ENCODE measurements around the gene TBC1D22A.

The TBC1D22A gene

GRCh38 chr22:46964773-46965550 is 202.5 kb downstream of the TBC1D22A start:
- DNase-seq, result no peak

GRCh38 chr22:46965555-46966494 is 203.4 kb downstream of the TBC1D22A start:
- DNase-seq, result no peak

GRCh38 chr22:46966495-46966845 is 204.0 kb downstream of the TBC1D22A start:
- no peak for DNase-seq

GRCh38 chr22:46966846-46967245 is 204.4 kb downstream of the TBC1D22A start:
- DNase-seq, result no peak

GRCh38 chr22:46967445-46968358 is 205.3 kb downstream of the TBC1D22A start:
- DNase-seq, result no peak

DNA sequence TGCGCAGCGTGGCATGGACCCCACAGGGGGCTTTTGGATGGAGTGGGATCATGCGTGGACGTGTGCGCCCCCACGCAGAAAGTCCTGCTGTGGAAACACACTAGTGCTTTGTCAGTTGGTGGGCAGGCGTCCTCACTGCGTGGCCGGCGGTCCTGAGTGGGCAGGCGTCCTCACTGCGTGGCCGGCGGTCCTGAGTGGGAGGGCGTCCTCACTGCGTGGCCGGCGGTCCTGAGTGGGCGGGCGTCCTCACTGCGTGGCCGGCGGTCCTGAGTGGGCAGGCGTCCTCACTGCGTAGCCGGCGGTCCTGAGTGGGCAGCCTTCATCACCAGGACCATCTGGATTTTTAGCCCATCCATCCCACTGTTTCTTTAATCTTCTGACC is 205.9 kb downstream of the TBC1D22A start:
- DNase-seq, result no peak

DNA sequence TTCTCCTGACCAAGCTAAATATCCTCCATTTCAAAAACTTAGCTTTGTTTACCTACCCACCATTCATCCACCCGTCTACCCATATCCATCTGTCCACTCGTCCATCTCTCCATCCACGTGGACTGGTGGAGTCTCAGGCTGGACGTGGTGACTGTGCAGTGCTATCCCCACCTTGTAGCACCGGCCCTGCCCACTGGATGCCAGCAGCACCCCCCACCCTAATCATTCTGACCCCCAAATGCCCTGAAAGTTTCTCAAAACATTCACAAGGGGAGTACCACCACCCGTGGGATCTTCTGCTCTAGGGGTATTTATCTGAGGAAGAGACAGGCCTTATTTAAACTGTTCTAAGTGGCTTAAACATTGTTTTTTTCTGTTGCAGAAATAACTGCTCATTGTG is 206.4 kb downstream of the TBC1D22A start:
- no peak for DNase-seq

DNA sequence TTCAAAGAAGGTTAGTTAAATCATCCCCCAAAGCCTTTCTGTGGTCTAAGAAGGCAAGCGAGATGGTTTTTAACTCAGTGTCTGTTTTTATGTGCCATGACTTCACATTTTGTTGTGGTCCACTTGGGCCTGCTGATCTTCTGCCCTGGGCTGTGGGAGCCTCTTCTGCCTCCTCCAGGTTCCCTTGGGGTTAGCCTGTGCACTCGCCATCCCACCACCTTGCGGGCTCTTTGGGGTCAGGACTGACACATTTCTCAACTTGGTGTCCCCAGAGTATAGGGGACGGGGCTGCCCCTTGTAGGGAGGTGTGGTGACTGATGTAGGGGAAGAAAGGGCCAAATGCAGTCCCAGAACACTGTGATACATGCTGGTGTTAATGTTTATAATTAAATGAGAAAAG is 207.0 kb downstream of the TBC1D22A start:
- no peak for DNase-seq

- no peak for DNase-seq
Observed at GRCh38 chr22:46969961-46970360, 207.5 kb downstream of the TBC1D22A start.

DNA sequence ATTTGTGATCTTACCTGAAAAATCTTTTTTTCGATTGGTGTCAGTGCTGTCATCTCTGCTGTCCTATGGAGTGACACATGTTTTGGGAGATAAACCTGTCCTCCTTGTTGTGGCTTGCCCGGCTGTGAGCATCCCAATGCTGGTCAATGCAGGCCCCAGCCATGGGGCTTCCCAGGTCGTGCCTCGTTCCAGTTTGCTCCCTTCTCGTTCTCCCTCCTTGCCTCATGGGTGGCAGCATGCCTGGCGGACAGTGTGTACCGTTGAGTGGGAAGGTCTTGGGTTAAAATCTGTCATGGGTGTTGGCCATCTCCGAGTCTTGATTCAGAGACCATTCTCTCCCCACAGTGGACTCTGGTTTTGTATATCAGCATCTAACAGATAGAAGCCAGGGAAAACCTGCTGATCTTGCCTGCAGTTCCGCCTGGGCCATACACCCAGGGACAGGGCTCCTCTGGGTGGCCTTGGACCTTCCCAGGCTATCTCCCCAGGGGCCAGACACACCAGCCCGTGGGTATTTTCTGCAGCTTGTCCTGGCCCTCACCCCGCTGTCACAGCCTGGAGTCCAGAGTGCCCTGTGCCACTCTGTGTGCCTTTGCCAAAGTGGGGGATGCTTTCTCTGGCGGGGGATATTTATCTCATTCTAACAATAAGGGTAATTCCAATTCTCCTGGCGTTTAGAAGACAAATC is 208.1 kb downstream of the TBC1D22A start:
- no peak for DNase-seq

- no peak for DNase-seq
Observed at GRCh38 chr22:46971099-46971763, 208.8 kb downstream of the TBC1D22A start.

DNA sequence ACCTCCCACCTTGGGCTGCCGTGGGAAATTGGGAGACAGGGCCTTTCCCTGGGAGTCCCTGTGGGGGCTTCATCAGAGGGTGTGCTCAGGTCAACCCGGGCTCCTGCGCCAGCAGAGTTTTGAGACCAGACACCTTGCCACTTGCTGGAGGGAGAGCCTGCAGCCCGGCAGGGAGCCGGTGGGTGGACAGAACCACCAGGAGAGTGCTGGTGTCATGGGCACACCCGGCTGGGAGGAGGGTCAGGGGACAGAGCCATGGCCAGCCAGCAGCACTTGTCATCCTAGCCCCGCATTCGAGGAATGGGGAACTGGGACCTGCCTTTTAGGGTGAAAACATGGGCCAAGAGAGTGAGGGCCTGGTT is 209.3 kb downstream of the TBC1D22A start:
- no peak for DNase-seq

DNA sequence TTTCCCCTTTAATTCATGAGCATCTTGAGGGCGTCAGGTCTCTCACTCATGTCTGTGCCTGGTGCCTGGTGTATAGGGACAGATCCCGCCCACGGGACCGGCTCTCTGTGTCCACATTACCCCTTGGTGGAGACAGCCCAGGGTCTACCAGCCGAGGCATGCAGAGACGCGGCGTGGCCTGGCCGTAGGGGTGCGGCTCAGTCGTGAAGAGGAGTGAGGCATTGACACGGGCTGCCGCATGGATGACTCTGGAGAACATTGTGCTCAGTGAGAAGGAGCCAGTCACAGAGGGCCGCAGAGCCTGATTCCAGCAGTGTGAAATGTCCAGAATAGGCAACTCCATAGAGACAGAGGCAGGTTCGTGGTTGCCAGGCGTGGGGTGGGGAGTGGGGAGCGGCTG is 209.8 kb downstream of the TBC1D22A start:
- DNase-seq, result no peak

- no peak for DNase-seq
Observed at GRCh38 chr22:46972901-46973831, 210.7 kb downstream of the TBC1D22A start.

DNA sequence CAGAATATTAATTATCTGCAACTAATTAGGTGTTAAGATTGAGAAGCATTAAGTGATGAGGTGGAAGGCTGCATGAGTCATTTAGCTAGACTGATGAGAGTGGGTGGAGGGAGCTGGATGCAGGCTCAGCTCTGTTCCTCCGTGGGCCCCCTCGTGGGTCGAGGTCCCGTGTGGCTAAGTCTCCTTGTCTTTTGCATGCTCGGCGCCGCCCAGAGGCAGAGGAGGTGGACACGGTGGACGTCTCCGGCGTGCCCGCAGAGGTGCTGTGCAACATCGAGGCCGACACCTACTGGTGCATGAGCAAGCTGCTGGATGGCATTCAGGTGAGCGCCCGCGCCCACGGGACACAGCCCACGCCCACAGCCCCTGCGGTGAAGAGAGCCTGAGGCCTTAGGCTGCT is 211.6 kb downstream of the TBC1D22A start:
- DNase-seq, result no peak

DNA sequence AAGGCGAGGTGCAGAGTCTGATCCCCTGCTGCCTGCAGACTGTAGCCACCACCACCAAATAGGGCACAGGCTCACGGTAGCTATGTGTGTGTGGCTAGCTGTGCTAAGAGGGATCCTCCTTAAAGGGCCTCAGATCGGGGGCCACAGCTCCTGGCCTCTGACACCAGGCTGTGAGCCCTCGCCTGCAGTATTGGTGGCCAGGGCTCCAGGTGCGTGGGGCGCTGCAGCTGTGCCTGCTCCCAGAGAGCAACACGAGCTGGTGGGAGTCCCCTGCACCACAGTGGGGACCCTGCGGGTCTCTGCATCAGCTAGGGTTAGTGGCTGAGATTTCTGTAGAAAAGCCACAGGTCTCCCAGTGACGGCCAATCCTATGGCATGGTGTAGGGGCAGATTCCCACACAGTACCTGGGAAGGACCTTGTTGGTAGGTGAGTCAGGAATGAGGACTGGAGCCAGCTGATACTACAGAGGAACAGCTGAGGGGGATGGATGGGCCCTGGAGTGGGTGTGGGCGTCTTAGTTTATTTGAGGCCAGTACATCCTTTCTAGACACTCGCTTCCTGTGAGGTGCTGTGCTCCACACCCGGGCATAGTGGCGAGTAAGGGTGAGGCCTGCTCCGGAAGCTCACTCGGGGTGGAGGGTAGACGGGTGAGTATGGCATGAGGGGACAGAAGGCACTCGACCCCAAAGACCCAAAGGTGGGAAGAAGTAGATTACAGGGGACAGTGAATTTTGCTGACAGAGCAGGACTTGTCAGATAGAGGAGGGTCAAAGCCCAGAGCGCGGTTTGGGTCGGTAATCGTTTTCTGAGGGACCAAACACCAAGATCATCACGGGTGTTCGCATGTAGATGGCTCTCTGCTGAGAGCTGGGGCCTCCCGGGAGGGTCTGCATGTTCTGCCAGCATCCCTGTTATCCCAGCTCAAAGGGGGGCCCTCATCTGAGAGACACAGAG is 212.5 kb downstream of the TBC1D22A start:
- no peak for DNase-seq

- no peak for DNase-seq
Observed at GRCh38 chr22:46976143-46976542, 213.7 kb downstream of the TBC1D22A start.

DNA sequence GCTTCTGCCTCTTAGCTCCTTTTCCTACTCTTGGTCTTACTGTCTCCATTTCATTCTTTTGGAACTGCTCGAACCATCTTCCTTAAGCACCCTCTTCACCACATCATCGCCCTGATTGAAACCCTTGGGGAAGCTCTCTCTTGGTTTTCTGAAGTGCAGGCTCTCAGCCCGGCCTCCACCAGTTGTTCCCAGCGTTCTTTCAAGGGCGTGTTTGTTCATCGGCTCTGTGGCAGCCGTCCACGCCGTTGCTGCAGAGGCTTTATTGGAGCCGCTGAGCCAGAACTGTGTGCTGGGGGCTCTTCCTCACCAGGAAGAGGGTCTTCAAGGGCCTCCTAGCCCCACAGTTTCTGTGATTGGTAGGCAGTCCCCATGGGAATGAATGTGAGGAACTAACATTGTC is 214.1 kb downstream of the TBC1D22A start:
- DNase-seq, result no peak

DNA sequence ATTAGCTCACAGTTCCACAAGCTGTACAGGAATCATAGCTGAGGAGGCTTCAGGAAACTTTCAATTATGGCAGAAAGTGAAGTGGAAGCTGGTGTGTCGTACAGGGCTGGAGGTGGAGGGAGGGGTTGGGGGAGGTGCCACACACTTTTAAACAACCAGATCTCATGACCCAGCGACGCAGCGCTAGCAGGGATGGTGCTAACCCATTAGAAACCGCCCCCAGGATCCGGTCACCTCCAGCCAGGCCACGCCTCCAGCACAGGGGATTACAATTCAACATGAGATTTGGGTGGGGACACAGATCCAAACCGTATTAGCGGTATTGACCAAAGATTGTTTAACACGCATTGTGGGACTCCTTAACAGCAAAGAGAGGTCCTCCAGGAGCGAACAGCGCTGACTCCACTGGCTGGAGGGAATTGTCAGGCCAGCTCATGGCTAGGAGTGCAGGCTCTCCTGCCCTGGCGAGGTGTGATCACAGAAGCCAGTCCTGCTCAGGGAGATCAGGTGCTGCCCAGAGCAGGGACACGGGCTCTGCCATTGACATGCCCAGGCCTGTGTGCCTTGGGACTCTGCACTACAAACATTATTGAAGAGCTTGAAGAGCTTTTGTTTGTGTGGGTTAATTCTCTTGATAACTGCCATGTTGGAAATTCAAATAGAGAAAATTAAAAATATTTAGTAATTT is 215.3 kb downstream of the TBC1D22A start:
- DNase-seq, result no peak
